DOHH2 (cell line): ENCODE measurements around the gene STT3B.
A peak's percentile ranks its signal among the peaks of the same experiment; 100 is the strongest.

ENCODE experiments used
- H3F3A ChIP-seq: fragments of 200-600 bp; sonication (generic), shearing (Covaris generic); 2 replicates; pipeline ENCODE4 v1.6.0; 2016; ENCODE audit warnings: antibody characterized with exemption, mild to moderate bottlenecking; ENCODE audit not compliant: control insufficient read depth, insufficient read depth
- H3K27ac ChIP-seq: fragments of 200-600 bp; sonication (generic); 2 replicates; pipeline ENCODE4 v1.5.1; 2014; ENCODE audit warnings: low read depth, mild to moderate bottlenecking, low read length, moderate library complexity
- H3K27me3 ChIP-seq: fragments of 200-600 bp; sonication (generic); 2 replicates; pipeline ENCODE4 v1.6.1; 2014; ENCODE audit warnings: mild to moderate bottlenecking, low read length, mixed read lengths; ENCODE audit not compliant: control insufficient read depth
- H3K36me3 ChIP-seq: fragments of 200-600 bp; sonication (generic); 2 replicates; pipeline ENCODE4 v1.6.1; 2014; ENCODE audit warnings: mild to moderate bottlenecking, low read length, moderate library complexity, mixed read lengths; ENCODE audit not compliant: control insufficient read depth
- H3K4me1 ChIP-seq: fragments of 200-600 bp; sonication (generic); 2 replicates; pipeline ENCODE4 v1.6.1; 2014; ENCODE audit warnings: mild to moderate bottlenecking, low read length, mixed read lengths; ENCODE audit not compliant: control insufficient read depth
- H3K4me2 ChIP-seq: fragments of 200-600 bp; sonication (generic); 2 replicates; pipeline ENCODE4 v1.6.0; 2014; ENCODE audit warnings: mild to moderate bottlenecking, low read length, moderate library complexity
- H3K4me3 ChIP-seq: fragments of 200-600 bp; sonication (generic); 2 replicates; pipeline ENCODE4 v1.5.1; 2014; ENCODE audit warnings: mild to moderate bottlenecking, low read length, mixed read lengths
- H3K79me2 ChIP-seq: fragments of 200-600 bp; sonication (generic); 2 replicates; pipeline ENCODE4 v1.6.1; 2014; ENCODE audit warnings: mild to moderate bottlenecking, low read length, mixed read lengths; ENCODE audit not compliant: control insufficient read depth
- H3K9me2 ChIP-seq: fragments of 200-600 bp; sonication (generic); replicated peaks from 2 replicates; pipeline ENCODE4 v1.6.1; 2014; ENCODE audit warnings: mild to moderate bottlenecking, low read length, mixed read lengths; ENCODE audit not compliant: control insufficient read depth
- H3K9me3 ChIP-seq: fragments of 200-600 bp; sonication (generic); 2 replicates; pipeline ENCODE4 v1.6.1; 2014; ENCODE audit warnings: antibody characterized with exemption, low read length, mixed read lengths; ENCODE audit not compliant: control insufficient read depth, insufficient read depth
- H4K20me1 ChIP-seq: fragments of 200-600 bp; sonication (generic); 2 replicates; pipeline ENCODE4 v1.6.0; 2014; ENCODE audit warnings: low read depth, mild to moderate bottlenecking, antibody characterized with exemption, low read length, moderate library complexity; ENCODE audit not compliant: control insufficient read depth, insufficient read depth
- EZH2phosphoT487 ChIP-seq: fragments of 200-600 bp; sonication (generic); IDR thresholded peaks from 2 replicates; pipeline ENCODE4 v1.6.1; 2017; ENCODE audit warnings: borderline replicate concordance, mild to moderate bottlenecking, antibody characterized with exemption, low read length, moderate library complexity, mixed read lengths
- TF ChIP-seq, protein P1 (sequence below): fragments of 200-600 bp; sonication (generic); IDR thresholded peaks from one replicate; pipeline ENCODE4 v1.5.1; 2014; ENCODE audit warnings: antibody characterized with exemption, mild to moderate bottlenecking, low read depth, low read length; ENCODE audit not compliant: poor library complexity, severe bottlenecking

Gene STT3B

GRCh38 chr3:31532587-31533168 is at the start of gene STT3B:
STT3B (plus strand) TSS chr3:31532925; CDS start chr3:31532999, 74 bp downstream.
- no peaks in the 10 kb centered on the region for H3K9me2 ChIP-seq
- H3K36me3 ChIP-seq, result peaks cover 37% of the 10 kb centered on the region
- peak within 1 kb of the TSS; percentile 91 for H3K27ac ChIP-seq
- H3K79me2 ChIP-seq, result peaks cover 70% of the 10 kb centered on the region
- H3K4me3 ChIP-seq, result peak within 1 kb of the TSS; percentile 88
- peaks cover 21% of the 10 kb centered on the region for H4K20me1 ChIP-seq
- no peak for TF ChIP-seq EZH2phosphoT487
- TF ChIP-seq, protein P1, sequence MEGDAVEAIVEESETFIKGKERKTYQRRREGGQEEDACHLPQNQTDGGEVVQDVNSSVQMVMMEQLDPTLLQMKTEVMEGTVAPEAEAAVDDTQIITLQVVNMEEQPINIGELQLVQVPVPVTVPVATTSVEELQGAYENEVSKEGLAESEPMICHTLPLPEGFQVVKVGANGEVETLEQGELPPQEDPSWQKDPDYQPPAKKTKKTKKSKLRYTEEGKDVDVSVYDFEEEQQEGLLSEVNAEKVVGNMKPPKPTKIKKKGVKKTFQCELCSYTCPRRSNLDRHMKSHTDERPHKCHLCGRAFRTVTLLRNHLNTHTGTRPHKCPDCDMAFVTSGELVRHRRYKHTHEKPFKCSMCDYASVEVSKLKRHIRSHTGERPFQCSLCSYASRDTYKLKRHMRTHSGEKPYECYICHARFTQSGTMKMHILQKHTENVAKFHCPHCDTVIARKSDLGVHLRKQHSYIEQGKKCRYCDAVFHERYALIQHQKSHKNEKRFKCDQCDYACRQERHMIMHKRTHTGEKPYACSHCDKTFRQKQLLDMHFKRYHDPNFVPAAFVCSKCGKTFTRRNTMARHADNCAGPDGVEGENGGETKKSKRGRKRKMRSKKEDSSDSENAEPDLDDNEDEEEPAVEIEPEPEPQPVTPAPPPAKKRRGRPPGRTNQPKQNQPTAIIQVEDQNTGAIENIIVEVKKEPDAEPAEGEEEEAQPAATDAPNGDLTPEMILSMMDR, result no peak
- H3K4me2 ChIP-seq, result peak within 1 kb of the TSS; percentile 90
- no peaks in the 10 kb centered on the region for H3F3A ChIP-seq
- H3K4me1 ChIP-seq, result peaks cover 45% of the 10 kb centered on the region
- H3K27me3 ChIP-seq, result no peaks in the 10 kb centered on the region
- no peaks in the 10 kb centered on the region for H3K9me3 ChIP-seq

- H3K9me3 ChIP-seq, result no peaks in the 10 kb centered on the region
- H3K9me2 ChIP-seq, result no peaks in the 10 kb centered on the region
- no peak overlapping the region for H3K27ac ChIP-seq
- H3K4me3 ChIP-seq, result no peak overlapping the region
- no peaks in the 10 kb centered on the region for H3F3A ChIP-seq
- no peak for TF ChIP-seq EZH2phosphoT487
- TF ChIP-seq, protein P1, result no peak
- H3K36me3 ChIP-seq, result no peaks in the 10 kb centered on the region
- no peaks in the 10 kb centered on the region for H4K20me1 ChIP-seq
- H3K79me2 ChIP-seq, result no peaks in the 10 kb centered on the region
- H3K27me3 ChIP-seq, result peaks cover 2% of the 10 kb centered on the region; the same call in 1 of the 2 replicates
- no peak overlapping the region for H3K4me2 ChIP-seq
- no peaks in the 10 kb centered on the region for H3K4me1 ChIP-seq
Observed at GRCh38 chr3:31483776-31484175, 48.9 kb upstream of the STT3B start.

DNA sequence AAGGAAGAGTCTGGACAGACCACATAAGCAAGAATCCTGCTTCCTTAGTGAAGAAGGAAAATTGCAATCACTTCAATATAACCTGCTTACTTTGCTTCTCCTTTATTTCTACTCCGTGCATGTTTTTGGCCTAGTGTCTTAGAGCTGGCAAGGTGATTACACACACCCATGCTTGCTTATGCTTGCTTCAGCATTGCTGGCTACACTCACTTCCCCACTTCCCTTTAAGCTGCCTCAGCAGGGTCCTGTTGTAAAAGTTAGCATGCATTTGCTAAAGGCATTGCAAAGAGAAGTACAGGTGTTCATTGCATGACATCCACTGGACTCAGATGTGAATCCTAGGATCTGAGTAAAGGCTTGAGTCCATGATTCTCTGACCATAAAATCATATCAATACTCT is 47.5 kb upstream of the STT3B start:
- H3K9me2 ChIP-seq, result no peaks in the 10 kb centered on the region
- H3K4me1 ChIP-seq, result no peaks in the 10 kb centered on the region
- H3K27me3 ChIP-seq, result peaks cover 2% of the 10 kb centered on the region; the same call in 1 of the 2 replicates
- H3K27ac ChIP-seq, result no peak overlapping the region
- no peaks in the 10 kb centered on the region for H3K9me3 ChIP-seq
- no peaks in the 10 kb centered on the region for H4K20me1 ChIP-seq
- TF ChIP-seq, protein P1, result no peak
- no peak for TF ChIP-seq EZH2phosphoT487
- no peak overlapping the region for H3K4me2 ChIP-seq
- no peaks in the 10 kb centered on the region for H3K36me3 ChIP-seq
- H3K79me2 ChIP-seq, result no peaks in the 10 kb centered on the region
- H3F3A ChIP-seq, result no peaks in the 10 kb centered on the region
- H3K4me3 ChIP-seq, result no peak overlapping the region
